Stimulated activated CD8-positive, alpha-beta memory T cell treated with anti-CD3 and anti-CD28 coated beads, Interleukin-2, amount 100 ng/mL, for 1 hour (primary cell): ENCODE results near the gene GZMA.
"Not testable (repeated sequence)": the region's sequence is repeated elsewhere in the genome, so short reads cannot be mapped to it uniquely, and the experiment has no call there.

ENCODE experiments used
- DNase-seq, 2 donors: peaks; one replicate each; pipeline ENCODE4 v3.0.0-alpha.2; 2020; ENCODE audit warnings: low read depth in 2 of 2

GZMA gene

DNA sequence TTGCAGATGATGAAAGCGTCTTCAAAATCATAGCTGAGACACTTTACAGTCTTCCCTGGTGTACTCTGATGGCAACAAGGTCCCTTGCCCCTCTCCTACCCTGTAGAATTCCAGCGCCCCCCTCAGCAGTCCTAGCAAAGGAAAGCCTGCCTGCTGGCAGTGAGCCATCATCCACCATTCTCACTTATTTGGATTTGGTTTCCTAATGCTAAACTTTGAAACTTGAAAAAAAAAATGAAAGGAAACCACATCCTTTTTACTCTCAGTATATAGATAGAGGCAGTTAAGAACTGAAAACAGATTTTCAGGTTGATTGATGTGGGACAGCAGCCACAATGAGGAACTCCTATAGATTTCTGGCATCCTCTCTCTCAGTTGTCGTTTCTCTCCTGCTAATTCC is at the start of gene GZMA:
TSS of gene GZMA (plus strand) at position 299 of the 400 bp plus-strand sequence. CDS start at position 336, 37 bp downstream.
- no peak for DNase-seq

DNA sequence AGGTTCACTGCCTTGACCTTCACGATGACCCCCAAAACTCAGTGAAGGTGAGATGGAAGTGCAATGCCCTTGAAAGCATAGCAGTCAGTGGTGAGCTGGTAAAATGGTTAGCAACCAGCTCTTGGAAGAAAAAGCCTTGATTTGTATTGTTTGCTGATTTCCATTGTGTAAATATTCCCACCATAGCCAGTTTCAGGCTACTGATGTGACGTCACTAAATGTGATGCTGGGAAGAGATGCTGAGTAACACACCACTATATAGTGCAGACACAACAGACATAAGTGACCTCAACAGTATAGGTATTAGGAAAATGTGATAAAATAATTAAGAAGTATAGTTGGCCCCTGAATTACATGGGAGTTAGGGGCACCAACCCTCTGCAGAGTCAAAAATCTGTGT is 47.3 kb upstream of the GZMA start:
- DNase-seq, result no peak

DNA sequence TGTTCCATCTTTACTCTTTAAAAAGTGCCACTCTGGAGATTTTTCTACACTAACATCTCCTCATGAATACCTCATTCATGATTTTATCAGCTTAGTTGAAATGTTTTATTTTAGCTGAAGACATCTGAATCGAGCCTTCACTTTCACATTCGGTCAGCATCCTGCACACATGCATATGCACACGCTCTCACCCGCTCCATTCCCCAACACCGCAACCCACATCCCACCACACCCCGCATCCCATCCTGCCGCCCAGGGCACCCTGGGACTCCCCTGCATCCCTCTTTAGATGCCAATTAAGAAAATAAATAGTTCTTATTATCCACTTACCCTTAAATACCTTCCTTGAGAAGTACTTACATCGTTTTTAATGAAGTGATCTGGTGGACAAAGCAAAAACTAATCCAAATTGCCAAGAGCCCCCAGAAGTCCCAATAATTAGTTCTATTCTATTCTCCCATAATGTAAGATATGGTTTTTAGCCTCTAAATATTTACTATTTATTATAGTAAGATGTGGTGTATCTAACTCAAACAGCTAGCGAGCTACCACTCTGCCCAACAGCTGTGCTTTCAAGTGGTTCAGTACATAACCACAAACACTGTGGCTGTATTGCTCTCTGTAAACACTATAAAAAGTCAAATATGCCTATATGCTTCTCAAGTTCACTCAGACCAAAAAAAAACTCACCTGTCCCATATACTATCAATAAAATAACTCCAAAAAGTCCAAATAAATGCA is 40.2 kb upstream of the GZMA start:
- no peak for DNase-seq

DNA sequence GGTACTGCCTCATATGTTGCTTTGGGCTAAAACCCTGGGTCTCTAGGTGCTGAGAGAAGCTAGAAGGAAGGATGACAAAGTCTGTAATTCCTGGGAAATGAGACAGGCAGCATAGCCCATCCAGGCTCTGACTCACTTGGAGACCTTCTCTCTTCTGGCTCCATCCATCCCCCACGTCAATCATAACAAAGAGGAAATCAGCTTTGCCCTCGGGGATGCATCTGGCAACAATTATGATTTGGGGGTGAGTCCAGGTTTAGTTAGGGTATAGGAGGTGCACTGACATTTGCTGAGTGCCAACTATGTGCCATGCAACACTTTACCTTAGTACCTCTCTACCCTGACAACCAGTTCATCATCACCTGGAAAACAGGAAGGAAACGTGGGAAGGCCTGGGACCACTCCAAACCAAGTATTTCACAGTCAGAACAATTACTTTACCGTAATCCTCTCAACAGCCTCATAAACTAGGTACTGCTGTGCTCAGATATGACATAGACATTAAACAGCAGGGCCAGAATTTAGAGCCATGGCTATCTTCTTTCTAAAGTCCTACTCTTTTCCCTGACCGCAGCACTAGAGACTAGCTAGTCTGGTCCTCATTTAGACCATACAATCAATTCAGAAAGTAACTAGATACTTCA is 39.1 kb upstream of the GZMA start:
- no peak for DNase-seq

DNA sequence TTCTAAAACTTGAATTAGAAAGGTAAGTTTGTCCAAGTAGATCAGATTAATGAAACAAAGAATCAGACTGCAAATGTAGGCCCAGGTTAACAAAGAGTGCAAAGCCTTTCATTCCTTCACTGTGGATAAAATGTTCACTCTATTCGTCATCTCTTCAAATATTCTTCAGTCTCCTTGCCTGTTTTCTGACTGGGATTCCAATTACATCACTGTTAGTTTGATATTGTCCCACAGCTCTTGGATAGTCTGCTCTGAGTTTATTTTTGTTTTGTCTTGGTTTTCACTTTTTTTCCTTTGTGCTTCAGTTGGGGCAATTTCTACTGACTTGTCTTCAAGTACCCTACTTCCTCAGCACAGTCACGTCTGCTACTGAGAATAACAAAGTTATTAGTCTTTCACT is 38.5 kb upstream of the GZMA start:
- no peak for DNase-seq

DNA sequence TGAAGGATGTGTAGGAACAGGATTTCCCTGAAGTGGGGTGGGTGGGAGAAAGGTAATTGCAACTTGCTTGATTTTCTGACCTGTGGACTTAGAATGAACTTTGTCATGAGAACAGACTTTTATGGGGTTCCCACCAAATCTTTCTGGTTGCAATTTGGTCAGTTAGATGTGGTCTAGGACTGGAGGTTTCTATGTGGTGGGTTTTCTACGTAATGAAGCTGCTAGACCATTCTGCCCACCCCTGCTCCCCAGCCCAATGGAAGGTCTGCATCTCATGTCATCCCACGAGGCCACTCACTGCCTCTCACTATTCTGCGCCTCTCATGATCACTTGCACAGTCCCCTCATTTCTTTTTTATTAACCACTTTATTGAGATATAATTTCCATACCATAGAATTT is 37.9 kb upstream of the GZMA start:
- no peak for DNase-seq

DNA sequence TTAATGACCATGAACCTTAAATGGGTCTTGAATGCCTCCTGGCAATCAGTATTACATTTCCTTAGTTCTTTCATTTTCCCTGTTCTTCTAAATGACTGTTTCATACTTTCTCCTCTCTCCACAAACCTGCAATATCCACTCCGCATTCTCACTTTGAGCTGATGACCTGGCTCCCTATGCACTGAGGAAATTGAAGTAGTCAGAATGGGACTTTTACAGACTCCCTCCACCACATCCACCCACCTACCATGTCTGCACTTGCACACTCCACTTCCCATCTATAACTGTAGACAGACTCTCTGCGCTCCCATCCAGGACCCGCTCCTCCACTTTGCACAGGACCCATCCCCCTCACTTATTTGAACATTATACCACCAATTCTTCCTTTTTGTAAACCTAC is 36.2 kb upstream of the GZMA start:
- DNase-seq, result no peak

DNA sequence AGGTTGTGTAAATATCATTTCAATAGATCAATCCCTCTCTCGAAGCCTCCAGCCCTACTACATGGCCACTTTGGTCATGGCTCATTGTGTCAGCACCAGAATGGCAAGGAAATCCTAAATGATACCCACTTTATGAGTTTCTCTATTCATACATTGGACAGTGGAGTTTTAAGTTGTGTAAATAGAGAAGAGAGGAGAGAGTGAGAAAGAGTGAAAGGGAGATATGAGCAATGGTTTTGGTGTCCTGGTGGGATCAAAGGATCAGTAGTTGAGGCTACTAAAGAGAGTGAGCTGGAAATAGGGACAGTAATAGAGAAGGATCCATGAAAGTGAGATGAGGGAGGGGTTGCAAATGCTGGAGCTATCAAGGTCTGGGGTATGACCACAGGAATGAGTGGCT is 31.5 kb upstream of the GZMA start:
- DNase-seq, result no peak

DNA sequence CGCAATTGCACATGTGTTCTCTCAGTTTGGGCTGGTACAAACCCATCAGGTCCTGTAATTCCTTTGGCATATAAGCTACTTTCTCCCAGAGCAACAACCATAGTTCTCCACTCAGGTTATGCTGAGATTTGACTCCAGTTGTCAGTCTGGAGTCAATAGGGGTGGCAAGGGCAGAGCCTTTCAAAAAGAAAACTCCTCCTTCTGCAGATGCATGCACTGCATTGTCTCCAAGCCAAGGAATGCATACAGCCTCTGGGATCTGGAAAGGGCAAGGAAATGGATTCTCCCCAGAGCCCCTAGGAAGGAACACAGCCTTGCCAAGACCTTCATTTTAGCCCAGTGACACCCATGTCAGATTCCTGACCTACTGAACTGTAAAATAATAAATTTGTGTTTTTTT is 31.0 kb upstream of the GZMA start:
- no peak for DNase-seq

DNA sequence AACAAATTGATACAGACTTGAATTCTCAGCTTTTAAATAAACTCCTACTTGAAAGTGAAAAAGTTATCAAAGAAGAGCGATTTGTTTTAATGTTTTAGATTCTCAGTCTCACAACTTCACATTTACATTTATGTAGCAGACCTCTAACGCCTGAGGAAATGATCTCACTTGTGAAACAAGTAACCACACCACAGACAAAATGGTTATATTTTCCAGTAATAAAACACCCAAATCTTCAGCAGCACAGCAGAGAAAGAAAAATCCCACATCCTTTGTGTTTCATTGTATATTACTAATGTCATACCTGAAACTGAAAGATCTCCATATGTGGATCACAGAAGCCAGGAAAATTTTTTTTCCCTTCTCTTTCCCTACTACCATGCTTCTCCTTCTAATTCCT is 29.8 kb upstream of the GZMA start:
- no peak for DNase-seq

DNA sequence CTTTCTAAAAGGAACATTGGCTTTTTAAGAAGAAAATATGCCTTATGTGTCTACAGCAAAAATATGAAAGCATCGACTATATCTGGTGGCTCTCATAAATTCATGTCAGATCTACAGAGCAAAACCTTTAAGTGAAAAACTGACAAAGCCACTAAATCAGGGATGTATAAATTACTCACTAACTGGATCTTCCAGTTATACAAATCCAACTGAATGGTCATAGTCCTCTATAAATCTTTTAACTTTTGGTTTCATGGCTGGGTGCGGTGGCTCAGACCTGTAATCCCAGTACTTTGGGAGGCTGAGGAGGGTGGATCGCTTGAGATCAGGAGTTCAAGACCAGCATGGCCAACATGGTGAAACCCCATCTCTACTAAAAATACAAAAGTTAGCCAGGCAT is 29.2 kb upstream of the GZMA start:
- no peak for DNase-seq

DNA sequence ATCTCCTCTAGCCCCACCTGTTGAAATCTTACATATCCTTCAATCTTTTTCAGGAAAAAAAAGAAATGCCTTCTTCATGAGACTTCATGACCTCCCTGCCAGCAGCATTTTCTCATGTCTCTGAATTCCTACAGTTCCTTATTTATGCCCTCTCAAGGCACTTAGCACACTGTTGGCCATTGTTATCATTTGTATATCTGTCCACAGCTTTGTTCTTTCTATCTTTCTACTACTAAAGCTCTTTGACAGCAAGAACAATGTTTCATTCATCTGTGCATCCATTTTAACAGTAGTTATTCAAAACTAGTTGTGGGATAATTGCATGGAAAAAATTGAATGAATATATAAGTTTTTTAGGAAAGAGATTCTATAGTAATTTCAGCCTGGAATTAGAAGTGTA is 20.9 kb upstream of the GZMA start:
- no peak for DNase-seq

DNA sequence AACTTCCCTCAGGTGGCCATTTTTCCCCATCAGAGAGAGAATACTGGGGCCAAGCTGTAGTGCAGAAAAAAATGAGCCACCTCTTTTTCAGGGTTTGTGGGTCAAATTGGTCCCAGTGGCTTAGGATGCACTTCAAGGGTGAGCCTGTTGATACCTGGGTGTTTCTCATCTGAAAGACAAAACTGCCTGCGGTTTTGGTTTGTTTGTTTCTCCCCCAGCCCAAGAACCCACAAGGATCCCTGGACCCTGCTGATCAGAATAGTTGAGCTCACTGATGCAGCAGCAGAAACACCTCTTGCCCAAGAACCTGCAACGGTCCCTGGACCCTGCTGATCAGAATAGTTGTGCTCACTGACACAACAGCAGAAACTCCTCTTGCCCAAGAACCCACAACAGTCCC is 13.1 kb upstream of the GZMA start:
- DNase-seq, result not testable (repeated sequence)

DNA sequence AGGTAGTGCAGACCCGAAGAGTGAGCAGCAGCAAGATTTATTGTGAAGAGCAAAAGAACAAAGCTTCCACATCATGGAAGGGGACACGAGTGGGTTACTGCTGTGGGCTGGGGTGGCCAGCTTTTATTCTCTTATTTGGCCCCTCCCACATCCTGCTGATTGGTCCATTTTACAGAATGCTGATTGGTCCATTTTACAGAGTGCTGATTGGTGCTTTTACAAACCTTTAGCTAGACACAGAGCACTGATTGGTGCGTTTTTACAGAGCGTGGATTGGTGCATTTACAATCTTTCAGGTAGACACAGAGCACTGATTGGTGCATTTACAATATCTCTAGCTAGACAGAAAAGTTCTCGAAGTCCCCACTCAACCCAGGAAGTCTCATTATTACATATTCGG is 11.4 kb upstream of the GZMA start:
- DNase-seq, result not testable (repeated sequence)

DNA sequence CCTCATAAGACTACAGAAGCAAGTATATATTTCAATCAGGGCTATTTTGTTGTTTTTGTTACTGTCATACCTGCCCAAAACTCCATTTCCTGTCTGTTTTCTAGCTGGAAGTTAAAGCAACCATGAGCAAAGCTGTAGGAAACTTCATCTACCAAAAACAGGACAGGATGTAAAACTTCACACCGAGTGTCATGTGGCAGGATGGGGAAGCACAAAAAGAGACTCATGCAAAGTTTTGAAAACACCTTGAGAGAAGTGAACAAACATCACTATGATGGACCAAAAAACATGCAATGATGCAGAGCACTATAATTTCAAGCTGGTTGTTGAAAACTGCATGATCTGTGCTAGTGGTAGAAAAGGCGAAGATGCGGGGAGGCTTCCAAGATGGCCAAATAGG is 6.3 kb upstream of the GZMA start:
- no peak for DNase-seq

DNA sequence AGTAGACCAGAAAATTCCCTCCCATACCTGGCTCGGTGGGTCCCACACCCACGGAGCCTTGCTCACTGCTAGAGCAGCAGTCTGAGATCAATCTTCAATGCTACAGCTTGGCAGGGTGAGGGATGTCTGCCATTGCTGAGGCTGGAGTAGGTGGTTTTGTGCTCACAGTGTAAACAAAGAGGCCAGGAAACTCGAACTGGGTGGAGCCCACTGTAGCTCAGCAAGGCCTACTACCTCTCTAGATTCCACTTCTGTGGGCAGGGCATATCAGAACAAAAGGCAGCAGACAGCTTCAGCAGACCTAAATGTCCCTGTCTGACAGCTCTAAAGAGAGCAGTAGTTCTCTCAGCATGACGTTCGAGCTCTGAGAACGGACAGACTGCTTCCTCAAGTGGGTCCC is 5.6 kb upstream of the GZMA start:
- peak in 1 of 2 donors; percentile 16 for DNase-seq

DNA sequence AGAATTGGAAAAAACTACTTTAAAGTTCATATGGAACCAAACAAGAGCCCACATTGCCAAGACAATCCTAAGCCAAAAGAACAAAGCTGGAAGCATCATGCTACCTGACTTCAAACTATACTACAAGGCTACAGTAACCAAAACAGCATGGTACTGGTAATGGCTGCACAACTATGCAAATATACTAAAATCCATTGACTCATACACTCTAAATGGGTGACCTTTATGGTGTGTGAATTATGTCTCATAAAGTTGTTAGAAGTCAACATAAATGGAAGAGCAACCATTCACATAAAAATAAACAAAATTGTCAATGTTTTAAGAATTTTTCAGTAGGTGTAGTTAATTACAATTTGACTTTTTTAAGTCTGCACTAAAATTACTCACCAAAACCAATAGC is 1.3 kb upstream of the GZMA start:
- not testable (repeated sequence) for DNase-seq

DNA sequence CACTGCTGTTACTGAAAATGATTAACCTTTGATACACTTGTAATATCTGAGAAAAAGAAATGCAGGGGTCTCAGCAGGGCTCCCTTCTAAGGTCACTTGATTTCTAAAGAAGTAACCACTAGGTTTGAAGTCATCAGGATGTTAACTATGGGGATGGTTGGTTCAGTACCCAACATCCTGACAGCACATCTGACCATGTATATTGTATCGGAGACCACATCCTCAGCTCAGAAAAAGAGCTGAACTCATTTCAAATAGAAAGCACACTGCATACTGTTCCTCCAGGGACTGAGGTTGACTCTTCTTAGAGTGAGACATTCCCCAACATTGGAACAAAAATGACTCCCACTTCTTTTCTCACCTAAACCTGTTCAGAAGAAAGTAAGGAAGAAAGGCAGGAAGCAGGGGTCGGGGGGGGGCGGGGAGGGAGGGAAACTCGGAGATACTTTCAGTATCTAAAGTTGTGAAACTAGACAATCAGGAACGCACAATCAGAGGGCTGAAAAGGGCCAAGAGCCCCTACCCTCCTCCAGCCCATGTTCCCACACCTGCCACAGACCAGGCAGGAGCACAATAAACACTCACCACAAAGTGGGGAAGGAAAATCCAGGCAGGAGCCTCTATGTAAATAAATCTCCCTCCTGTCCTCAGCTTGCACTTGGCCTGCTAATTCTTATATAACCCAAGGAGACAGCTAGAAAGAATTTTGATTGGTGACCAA is 730 bp upstream of the GZMA start:
- DNase-seq, result no peak

DNA sequence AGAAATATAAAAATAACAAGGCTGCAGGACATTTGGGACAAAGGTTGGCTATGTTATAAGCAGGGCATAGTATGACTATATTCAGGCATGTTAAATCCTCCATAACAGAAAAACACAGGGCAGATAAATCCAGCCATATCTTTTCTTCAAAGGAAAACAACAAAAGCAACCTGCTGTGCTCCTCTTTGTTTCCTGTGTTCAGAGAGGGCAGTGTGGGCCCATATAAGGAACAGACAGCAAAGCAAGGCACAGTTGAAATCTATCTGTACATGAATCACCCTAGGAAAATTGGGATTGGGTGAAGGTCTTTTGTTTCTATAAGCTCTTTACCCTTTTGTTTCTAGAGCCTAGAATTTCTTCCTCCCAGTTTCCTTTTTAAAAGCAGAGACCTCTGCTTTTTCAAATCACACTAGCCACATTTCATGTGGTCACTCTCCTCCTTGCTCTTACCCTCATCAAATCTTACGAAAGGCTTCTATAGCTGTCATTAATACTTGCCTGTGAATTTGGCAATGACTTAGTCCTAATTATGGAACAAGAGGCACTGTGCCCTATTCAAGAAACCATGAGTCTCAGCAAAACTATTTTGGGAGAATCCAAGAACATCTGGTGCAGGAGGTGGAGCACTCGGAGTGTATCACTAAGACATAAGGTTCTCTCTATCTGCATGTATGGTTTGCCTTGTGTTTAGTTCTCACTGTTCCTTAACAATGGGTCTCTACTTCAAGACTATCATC is 1.8 kb downstream of the GZMA start:
- DNase-seq, result no peak

DNA sequence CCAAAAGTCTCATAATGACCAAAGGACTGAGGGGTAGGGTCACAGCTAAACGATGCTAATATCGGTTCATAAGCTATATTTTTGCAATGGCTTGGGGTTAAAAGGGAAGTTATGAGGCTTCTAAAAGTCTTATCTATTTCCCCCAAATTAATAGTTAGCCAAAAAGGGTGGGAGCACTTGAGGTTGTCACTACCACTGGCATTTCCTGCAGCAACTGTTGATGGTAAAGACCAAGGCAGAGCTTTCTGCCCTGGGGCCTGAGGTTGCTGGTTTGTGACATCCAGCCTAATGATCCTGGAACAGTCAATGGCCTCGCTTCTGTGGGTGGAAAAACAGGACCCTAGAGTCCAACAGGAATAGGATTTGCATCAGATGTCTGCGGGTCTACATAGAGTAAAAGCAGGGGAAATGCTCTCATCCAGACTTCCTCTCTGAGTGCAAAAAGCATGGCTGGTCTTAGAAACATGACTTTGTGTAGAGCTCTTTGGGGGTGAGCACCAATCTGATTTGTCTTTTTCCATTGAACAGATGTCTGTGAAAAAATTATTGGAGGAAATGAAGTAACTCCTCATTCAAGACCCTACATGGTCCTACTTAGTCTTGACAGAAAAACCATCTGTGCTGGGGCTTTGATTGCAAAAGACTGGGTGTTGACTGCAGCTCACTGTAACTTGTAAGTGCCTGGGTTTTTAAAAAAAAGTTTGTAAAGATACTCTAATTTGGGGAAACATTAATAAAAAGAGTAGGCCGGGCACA is 2.7 kb downstream of the GZMA start:
- no peak for DNase-seq

DNA sequence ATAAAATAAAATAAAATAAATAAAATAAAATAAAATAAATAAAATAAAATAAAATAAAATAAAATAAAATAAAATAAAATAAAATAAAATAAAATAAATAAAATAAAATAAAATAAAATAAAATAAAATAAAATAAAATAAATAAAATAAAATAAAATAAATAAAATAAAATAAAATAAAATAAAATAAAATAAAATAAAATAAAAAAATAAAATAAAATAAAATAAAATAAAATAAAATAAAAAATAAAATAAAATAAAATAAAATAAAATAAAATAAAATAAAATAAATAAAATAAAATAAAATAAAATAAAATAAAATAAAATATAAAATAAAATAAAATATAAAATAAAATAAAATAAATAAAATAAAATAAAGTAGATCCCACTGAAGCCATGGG is 3.5 kb downstream of the GZMA start:
- DNase-seq, result not testable (repeated sequence)

DNA sequence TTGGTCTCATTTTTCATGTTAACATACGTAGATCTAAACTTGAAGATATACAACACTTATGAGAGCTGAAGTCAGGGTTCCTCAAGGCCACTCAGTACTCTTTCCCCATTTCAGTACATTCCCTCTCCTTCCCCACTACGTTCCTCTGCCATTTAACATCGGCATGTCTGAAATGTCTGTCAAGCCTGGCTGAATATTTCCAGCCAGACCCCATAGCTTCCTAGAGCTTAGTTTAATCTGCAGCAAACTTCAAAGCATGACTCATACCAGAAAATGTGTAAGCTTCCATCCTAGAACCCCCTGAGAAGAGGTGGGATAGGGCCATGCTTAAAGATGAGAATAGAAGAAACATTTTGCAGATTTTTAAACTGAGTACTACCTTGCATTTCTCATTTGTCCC is 6.2 kb downstream of the GZMA start:
- no peak for DNase-seq
